ENCODE data around the gene CARMIL1. TPM values are rescaled to one million over a fixed set of nuclear protein-coding genes. Genes with fewer than 3 reads are reported as not detected.

CARMIL1 gene
- polyA plus RNA-seq, 1 of the 3 experiments (the other 2 are of a cell fraction) = 1.7 TPM

DNA sequence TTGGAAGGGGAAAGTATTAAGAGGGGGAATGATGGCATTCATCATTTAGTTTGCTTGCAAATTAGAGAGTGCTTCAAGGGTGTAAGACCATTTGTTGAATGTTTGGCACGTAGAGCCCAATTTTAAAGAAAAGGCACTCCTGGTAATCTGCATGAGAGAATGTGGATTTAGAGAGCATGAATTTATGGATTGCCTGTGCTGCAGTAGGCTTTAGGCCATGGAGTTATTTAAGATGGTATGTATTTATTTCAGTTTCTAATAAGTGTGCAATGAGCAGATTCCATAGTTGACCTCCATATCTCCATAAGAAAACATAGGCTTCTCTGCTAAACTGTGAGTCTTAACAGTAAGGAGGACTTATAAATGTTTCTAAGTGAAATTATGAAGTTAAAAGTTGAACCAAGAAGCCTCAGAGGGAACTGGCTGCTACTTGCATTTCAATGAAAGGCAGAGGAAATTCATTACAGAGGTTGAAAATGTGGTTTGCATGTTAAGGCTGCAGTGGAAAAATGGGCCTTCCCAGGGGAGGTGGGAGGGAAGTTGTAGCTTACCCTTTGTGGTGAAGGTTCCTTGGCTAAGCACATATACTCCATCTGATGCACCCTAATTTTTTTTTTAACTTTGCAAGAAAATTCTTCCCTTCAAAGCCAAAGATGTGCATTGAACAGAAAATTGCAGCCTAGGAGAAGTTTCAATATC is 134.2 kb downstream of the CARMIL1 start:
- DNase-seq = no peak
- POLR2A ChIA-PET = no interaction called here
- H3K4me2 ChIP-seq = no peak overlapping the region

More for the DNA sequence above, 134.2 kb downstream of the CARMIL1 start:
- Histone ChIP-seq H3K4me1 (ENCODE audit: control insufficient read depth in 1 of 2, insufficient read depth in 2 of 2, low read depth in 1 of 2, low read length in 1 of 2) (no peaks in the 10 kb centered on the region), H3K9ac (no peak overlapping the region), H2AFZ (ENCODE audit: low read depth) (no peak overlapping the region), H3K27me3 (ENCODE audit: insufficient read depth) (no peaks in the 10 kb centered on the region), H3K4me3 (ENCODE audit: low read depth in 2 of 2, low read length in 1 of 2) (no peak overlapping the region), H3K36me3 (replicated peaks in 1 of 2; ENCODE audit: control insufficient read depth in 1 of 2, insufficient read depth in 2 of 2, low read length in 1 of 2) (no peaks in the 10 kb centered on the region), H3F3A (replicated peaks; ENCODE audit: insufficient read depth) (no peaks in the 10 kb centered on the region), H3K79me2 (ENCODE audit: insufficient read depth) (no peaks in the 10 kb centered on the region), H4K20me1 (ENCODE audit: insufficient read depth) (no peaks in the 10 kb centered on the region), H3K27ac (ENCODE audit: low read depth in 2 of 2, low read length in 1 of 2) (no peak overlapping the region), H3K9me3 (no peaks in the 10 kb centered on the region), H3K9me2 (no peaks in the 10 kb centered on the region)
- CTCF ChIA-PET = interaction anchor here (1.0 to 1.1 kb wide), 2 partner anchors 14 to 148 kb away, joined by 3 read pairs; no protein-coding TSS in a partner anchor
- TF ChIP-seq ZBTB33 (IDR thresholded peaks at IDR 0.05; ENCODE audit: borderline replicate concordance, low read depth) = no peak
- TF ChIP-seq SMC3 (IDR thresholded peaks at IDR 0.05; ENCODE audit: low read depth, low read length) = no peak
- no peak for TF ChIP-seq EP300 (IDR thresholded peaks at IDR 0.05; ENCODE audit: borderline replicate concordance in 1 of 2, low read depth in 1 of 2, low read length in 1 of 2)
- TF ChIP-seq USF2 (IDR thresholded peaks at IDR 0.05; ENCODE audit: borderline replicate concordance, low read depth, low read length) = no peak
- no peak for TF ChIP-seq MXI1 (IDR thresholded peaks at IDR 0.05; ENCODE audit: low read depth, low read length)
- no peak for TF ChIP-seq CHD2 (IDR thresholded peaks at IDR 0.05; ENCODE audit: low read length, partially characterized antibody)
- TF ChIP-seq GATA2 (CRISPR knock-in tag; IDR thresholded peaks at IDR 0.05) = no peak
- TF ChIP-seq, protein P1, sequence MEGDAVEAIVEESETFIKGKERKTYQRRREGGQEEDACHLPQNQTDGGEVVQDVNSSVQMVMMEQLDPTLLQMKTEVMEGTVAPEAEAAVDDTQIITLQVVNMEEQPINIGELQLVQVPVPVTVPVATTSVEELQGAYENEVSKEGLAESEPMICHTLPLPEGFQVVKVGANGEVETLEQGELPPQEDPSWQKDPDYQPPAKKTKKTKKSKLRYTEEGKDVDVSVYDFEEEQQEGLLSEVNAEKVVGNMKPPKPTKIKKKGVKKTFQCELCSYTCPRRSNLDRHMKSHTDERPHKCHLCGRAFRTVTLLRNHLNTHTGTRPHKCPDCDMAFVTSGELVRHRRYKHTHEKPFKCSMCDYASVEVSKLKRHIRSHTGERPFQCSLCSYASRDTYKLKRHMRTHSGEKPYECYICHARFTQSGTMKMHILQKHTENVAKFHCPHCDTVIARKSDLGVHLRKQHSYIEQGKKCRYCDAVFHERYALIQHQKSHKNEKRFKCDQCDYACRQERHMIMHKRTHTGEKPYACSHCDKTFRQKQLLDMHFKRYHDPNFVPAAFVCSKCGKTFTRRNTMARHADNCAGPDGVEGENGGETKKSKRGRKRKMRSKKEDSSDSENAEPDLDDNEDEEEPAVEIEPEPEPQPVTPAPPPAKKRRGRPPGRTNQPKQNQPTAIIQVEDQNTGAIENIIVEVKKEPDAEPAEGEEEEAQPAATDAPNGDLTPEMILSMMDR (IDR thresholded peaks at IDR 0.05) = no peak
- TF ChIP-seq NRF1 (IDR thresholded peaks at IDR 0.05; ENCODE audit: low read depth, low read length) = no peak
- 91% methylated on average over 1 of the region's 1 CpG for WGBS (ENCODE audit: low lambda C conversion rate)
